Measurements from ENCODE around the gene CAPNS1.
A peak's percentile ranks its signal among the peaks of the same experiment; 100 is the strongest.
"Not testable (repeated sequence)": the region's sequence is repeated elsewhere in the genome, so short reads cannot be mapped to it uniquely, and the experiment has no call there.

CAPNS1 gene

DNA sequence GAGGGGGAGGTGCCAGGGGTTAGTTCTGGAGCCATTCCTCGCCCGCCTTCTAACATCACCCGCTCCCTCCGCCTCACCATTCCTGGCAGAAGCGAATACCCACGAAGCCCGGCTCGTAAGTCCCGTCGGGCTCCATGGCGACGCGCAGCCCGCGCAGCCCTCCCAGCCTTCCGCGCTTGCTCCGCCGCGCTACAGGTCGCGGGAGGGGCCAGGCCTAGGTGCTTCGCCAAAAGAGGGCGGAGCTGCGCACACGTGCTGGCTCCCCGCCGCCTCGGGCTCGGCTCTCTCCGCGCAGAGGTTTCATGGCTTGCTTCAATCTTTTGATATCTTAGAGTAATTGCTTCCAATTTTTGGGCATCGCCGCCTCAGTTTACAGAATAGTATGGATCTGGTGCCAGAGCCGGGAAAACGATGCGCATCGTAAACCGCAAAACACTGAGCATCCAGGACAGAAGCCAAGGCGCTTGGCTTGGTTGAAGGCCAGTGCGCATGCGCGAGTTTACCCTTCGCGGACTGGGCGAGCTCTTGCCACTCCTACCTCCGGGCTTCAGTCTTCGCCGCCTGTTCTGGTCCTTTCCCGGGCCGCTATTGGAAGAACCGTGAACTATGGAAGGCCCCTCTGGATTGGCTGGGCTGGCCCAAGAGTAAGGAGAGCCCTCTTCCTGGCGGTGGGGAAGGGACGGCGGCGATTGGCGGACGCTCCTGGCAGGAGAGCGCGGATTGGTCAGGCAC lies 25.0 kb upstream of the CAPNS1 start, which contains the start of gene POLR2I:
Gene POLR2I (minus strand): TSS at position 155 of the 732 bp plus-strand sequence. CDS start 19 bp downstream, at position 136.
- peak; percentile 100 for DNase-seq

DNA sequence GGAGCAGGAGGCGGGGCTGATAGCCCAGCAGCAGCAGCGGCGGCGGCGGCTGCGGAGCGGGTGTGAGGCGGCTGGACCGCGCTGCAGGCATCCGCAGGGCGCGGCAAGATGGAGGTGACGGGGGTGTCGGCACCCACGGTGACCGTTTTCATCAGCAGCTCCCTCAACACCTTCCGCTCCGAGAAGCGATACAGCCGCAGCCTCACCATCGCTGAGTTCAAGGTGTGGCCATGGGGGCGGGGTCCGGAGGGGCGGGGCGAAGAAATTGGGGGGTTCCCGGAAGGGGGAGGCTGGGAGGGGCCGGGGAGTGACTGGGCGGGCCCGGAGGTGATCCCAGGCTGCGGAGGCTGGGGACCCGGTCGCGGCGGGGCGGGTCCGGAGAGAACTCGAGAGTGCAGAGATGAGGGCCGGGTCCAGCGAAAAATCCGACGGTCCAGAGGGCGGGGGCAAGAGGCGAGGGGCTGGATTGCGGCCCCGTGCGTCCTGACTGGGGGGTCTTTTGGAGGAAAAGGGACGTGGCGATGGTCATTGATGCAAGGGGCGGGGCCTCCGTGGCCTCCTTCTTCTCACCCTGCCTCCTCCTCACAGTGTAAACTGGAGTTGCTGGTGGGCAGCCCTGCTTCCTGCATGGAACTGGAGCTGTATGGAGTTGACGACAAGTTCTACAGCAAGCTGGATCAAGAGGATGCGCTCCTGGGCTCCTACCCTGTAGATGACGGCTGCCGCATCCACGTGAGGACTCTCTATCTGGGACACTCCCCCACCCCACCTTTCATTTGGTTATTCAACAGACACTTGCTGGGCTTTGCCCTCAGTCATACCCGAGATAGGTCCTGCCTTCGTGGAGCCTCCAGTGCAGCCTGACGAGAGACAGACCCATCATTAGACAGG lies 24.2 kb upstream of the CAPNS1 start, which contains the start of gene TBCB:
Gene TBCB (plus strand): TSS at position 16 of the 891 bp plus-strand sequence. CDS start 93 bp downstream, at position 109.
- peak; percentile 70 for DNase-seq

DNA sequence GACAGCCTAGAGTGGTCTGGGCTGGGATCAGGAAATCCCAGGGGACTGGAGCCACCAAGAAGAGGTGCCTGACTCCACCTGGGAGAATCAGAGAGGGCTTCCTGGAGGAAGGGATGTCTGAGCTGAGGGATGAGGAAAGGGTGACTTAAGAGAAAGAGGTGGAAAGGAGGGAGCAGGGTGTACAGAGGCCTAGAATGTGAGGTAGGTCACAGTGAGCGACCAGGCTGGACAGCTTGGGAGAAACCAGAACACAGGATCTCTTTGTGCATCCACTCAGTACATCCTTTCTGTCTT lies 23.6 kb upstream of the CAPNS1 start:
- no peak for DNase-seq

GRCh38 chr19:36120092-36120983 lies 19.5 kb upstream of the CAPNS1 start:
- DNase-seq, result no peak

DNA sequence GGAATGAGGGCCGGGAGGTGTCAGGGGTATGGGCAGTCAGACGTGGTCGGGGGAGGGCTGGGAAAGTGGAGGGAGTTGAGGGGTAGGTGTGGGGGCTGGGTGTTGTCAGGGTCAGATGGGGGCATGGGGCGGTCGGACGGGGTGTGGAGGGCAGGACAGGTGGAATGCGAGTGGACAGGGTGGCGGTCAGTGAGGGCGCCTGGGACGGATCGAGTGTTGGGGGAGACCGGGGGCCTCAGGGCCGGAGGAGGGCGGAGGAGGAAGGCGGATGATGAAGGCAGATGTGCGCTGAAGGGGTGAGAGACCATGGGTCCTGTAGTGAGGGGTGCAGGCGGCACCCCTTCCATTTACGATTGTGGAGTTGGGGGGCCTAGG lies 18.9 kb upstream of the CAPNS1 start:
- no peak for DNase-seq

DNA sequence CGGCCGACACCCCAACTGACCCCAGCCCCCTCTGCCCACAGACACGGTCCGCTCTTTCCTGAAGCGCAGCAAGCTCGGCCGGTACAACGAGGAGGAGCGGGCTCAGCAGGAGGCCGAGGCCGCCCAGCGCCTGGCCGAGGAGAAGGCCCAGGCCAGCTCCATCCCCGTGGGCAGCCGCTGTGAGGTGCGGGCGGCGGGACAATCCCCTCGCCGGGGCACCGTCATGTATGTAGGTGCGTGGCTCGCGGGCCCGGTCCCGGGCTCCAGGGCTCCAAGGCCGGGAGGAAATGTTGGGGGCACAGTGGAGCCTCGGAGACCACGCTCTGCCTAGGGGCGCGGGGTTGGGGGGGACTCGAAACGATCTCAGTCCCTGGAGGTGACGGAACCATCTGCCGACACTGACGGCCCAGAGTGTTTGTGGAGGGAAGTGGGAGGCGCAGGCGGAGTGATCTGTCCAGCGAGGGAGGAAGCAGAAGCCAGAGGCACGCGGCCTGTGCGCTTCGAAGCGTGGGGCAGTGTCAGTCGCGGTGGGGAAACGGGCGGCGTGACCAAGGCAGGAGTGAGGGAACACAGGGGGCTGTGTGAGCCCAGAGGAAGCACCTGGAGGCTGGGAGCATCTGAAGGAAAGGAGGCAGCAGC lies 18.3 kb upstream of the CAPNS1 start:
- no peak for DNase-seq

- no peak for DNase-seq
Observed at GRCh38 chr19:36125557-36125956, 14.3 kb upstream of the CAPNS1 start.

DNA sequence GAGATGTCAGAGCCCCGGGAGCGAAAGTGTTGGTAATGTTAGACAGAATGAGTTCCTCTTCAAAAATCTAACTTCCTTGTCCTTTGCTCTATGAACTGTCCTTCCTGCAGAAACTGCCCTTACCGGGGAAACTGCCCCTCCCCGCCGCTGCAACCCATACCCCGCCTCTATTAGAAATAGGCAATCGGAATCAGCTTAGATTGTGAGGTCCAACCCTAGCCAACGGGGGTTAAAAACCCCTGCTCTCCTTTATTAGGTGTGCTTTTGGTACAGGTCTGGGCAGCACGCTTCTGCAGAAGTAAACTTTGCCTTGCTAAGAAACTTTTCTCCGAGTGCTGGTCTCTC lies 11.5 kb upstream of the CAPNS1 start:
- no peak for DNase-seq

DNA sequence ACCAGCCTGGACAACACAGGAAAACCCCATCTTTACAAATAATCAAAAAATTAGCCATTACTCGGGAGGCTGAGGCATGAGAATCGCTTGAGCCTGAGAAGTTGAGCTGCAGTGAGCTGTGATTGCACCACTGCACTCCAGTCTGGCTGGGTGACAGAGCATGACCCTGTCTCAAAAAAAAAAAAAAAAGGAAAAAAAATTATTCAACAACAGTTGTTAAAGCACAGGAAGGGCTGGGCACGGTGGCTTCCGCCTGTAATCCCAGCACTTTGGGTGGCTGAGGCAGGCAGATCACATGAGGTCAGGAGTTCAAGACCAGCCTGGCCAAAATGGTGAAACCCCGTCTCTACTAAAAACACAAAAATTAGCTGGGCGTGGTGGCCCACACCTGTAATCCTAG lies 8.6 kb upstream of the CAPNS1 start:
- DNase-seq, result not testable (repeated sequence)

DNA sequence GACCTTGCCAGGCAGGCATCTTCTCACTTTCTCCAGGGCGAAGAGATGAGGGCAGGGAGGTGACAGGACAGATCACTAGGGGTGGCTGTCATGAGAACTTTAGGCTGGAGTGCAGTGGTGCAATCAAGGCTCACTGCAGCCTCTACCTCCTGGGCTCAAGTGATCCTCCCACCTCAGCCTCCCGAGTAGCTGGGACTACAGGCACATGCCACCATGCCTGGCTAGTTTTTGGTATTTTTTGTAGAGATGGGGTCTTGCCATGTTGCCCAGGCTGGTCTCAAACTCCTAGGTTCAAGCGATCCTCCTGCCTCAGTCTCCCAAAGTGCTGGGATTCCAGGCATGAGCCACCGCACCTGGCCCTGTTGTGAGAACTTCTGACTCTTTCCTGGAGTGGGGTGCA lies 5.0 kb upstream of the CAPNS1 start:
- DNase-seq, result not testable (repeated sequence)

DNA sequence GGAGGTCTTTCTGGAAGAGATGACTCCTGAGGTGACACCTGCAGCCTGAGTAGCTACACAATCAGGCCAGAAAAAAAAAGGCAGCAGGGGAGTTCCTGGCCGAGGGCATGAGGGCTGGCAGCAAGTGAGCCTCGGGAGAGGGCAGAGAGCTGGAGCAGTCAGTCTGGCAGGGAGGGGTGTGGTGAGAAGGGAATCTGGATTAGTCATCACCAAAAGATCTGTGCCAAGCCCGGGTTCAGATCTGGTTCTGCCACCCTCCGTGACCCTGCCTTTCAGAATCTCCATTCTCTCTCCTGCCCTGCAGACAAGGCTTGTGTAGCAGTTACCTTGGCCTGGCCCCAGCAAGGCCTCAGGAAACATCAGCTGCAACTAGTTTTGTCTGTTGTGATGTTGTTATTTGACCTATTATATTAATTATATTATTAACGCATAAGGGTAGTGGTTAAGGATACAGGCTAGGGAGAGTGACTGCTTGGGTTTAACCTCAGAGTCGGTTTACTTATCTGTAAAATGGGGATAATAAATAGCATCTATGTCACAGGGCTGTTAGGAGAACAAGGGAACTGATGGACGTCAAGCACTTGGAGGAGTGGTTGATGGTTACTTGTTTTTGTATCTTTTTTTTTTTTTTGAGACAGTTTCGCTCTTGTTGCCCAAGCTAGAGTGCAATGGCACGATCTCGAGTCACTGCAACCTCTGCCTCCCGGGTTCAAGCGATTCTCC lies 2.7 kb upstream of the CAPNS1 start:
- DNase-seq, result peak; percentile 71

- DNase-seq, result no peak
Observed at GRCh38 chr19:36139120-36139472, 770 bp upstream of the CAPNS1 start.

DNA sequence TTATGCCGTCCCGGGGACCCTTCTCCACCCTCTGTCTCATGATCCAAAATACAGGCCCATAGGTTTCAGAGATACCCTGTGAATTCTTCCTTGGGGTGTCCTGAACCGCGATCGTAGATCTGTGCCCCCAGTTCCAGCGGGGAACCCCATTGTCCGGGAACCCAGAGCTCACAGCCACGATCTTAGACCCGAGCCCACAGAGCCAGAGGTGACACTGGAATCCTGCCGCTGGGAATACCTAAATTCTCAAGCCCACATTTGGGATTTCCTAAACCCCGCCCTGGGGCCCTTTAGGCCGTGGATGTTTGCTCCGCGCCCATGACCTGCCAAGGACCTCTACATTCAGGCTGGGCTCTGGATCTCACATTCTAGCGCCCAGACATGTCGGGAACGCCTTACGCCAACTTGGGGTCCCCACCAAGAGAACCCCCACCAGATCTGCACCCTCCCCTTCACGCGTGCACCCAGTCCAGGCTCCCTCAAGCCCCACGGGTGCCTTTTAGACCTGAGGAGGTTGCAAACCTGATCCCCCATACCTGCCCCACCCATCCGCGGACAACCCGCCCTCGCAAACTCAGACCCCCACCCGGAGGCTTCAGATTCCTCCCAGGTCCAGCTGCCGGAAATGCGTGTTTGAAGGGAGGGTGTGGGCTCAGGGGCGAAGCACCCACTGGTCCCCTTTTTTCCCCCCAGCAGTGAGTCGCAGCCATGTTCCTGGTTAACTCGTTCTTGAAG lies 605 bp downstream of the CAPNS1 start:
- peak; percentile 83 for DNase-seq

DNA sequence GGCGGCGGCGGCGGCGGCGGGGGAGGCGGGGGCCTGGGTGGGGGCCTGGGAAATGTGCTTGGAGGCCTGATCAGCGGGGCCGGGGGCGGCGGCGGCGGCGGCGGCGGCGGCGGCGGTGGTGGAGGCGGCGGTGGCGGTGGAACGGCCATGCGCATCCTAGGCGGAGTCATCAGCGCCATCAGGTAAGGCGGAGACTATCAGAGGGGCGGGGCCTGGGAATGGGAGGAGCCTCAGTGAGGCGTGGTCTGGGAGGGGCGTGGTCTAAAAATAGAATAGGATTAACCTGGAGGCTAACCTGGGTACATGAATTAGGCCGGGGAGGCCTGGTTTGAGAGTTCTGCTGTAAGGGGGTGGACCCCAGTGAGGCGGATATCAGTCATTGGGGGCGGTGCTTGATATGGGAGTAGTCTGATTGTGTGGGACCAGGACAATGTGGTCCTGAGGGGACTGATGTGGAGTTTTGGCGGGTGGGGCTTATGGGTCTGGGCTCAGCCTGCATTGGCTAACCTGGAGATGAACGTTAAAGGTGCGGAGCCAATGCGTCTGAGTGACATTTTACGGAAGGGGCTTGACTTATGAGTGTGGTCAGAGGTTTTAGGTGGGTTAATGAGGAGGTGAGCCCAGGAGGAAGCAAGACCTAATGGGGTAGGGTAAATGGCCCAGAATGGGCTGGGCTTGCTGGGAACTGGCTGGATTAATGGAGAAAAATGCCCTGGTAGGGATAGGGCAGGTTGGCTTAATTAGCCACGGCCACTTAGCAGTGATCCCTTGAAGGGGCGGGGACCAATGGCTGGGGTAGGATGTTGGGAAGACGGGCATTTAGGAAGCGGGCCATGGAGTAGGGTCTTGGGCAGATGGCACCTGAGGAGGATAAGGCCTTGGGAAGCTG lies 1.4 kb downstream of the CAPNS1 start:
- peak; percentile 95 for DNase-seq

DNA sequence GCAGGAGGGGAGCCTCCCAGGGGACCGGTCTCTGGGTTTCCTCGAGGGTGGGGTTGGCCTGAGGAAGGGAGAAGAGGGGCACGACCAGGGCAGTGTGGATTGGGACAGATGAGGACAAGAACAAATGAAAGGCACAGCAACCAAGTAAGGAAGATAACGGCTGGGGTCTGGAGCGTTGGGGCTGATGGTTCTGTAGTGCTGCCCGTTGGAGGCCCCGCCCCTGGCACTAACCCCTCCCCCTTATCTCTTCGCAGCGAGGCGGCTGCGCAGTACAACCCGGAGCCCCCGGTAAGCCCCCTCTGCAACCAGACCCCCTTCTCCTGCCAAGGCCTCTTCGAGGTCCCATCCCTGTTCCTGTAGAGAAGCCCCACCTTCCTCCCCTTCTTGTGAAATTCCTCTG lies 2.2 kb downstream of the CAPNS1 start:
- no peak for DNase-seq

DNA sequence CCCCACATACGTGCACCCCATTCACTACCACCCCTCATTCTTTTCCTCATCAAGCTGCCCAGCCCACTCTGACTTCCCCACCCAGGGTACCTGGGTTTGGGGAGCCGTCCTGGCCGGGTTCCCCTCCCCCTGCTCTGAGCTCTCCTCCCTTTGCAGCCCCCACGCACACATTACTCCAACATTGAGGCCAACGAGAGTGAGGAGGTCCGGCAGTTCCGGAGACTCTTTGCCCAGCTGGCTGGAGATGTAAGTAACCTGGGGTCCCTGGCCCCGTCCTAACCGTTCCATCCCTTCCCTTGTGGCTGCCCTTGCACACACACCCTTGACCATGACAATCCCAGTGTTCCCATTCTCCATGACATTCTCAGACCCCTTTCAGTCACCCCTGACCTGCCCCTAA lies 2.6 kb downstream of the CAPNS1 start:
- DNase-seq, result no peak

DNA sequence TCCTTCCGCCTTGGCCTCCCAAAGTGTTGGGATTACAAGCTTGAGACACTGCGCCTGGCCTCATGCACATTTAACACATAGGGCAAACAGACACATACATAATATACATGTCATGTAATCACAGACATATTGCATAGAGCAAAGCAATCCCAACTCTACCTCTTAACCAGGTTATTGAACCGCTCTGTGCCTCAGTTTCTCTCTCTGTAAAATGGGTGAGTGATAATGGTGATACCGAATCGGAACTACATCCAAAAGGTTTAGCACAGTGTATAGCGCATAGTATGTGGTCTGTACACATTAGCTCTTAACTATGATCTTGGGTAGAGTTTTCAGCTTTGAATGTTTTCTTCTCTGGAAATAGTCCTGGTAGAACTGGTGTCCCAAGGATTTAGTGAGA lies 4.8 kb downstream of the CAPNS1 start:
- no peak for DNase-seq

DNA sequence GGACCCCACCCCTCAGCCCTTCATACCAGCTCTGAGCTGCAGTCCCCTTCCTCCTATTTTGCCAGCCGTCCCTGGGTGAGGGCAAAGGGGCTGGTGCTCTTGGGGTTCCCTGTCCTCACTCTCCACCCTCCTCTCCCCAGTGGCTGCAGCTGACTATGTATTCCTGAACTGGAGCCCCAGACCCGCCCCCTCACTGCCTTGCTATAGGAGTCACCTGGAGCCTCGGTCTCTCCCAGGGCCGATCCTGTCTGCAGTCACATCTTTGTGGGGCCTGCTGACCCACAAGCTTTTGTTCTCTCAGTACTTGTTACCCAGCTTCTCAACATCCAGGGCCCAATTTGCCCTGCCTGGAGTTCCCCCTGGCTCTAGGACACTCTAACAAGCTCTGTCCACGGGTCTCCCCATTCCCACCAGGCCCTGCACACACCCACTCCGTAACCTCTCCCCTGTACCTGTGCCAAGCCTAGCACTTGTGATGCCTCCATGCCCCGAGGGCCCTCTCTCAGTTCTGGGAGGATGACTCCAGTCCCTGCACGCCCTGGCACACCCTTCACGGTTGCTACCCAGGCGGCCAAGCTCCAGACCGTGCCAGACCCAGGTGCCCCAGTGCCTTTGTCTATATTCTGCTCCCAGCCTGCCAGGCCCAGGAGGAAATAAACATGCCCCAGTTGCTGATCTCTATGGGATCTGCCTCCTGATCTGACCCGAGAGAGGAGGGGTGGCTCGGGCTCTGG lies 10.0 kb downstream of the CAPNS1 start:
- no peak for DNase-seq

DNA sequence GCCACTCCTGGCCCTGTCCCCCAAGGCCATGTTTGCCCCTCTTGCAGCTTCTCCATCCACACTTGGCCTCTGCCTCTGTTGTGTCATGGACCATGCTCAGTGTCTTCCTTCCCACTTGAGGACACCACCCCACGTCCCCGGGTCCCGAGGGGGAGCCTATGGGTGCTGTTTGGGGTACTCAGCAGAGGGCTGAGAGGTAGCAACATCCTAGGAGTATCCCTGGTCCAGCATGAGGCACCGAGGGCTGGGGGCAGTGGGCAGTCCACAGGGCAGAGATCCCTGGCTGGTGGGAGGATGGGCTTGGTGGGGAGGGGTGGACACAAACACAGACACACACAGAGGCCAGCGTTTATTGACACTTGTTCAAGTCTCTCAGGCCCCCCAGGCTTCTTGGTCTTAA lies 10.7 kb downstream of the CAPNS1 start:
- DNase-seq, result no peak
